B cell (primary cell): ENCODE data around the gene KRT14. TPM values are rescaled to one million over a fixed set of nuclear protein-coding genes. Genes with fewer than 3 reads are reported as not detected.
"Not testable (repeated sequence)": the region's sequence is repeated elsewhere in the genome, so short reads cannot be mapped to it uniquely, and the experiment has no call there.

Source experiments
- ATAC-seq: fragments of 200-7000 bp; cut with Tn5 transposase; one replicate; pipeline ENCODE4 v1.10.0; 2021; ENCODE audit warnings: low read depth, mild to moderate bottlenecking, moderate number of reproducible peaks, moderate library complexity
- CTCF ChIA-PET: fragments of 350-600 bp; sonication (Branson Sonifier 250); formaldehyde crosslinking; loops from one replicate; lab custom pipeline; 2021; ENCODE audit warnings: antibody characterized with exemption, inconsistent platforms; lab: Charles Lee
- POLR2A ChIA-PET: fragments of 350-600 bp; sonication (Branson Sonifier 250); formaldehyde crosslinking; loops from one replicate; lab custom pipeline; 2021; ENCODE audit warnings: antibody characterized with exemption; lab: Charles Lee
- DNase-seq: peaks from one replicate; pipeline ENCODE4 v3.0.0; 2013
- H2AFZ ChIP-seq: 2 replicates; pipeline ENCODE4 v1.6.1; 2012; ENCODE audit warnings: mild to moderate bottlenecking, low read depth, low read length; ENCODE audit not compliant: insufficient read depth, poor library complexity, severe bottlenecking
- H3K27ac ChIP-seq, 2 donors: 1 replicate in 1 of 2; 2 replicates in 1 of 2; pipeline ENCODE4 v1.5.1; 2012 to 2013; ENCODE audit warnings: low read length in 2 of 2, mild to moderate bottlenecking in 2 of 2, moderate library complexity in 1 of 2
- H3K27me3 ChIP-seq, 4 experiments: fragments of 200-600 bp in 1 of 4; sonication (generic) in 1 of 4; replicated peaks in 1 of 4; 1 replicate in 2 of 4; 2 replicates in 2 of 4; pipeline versions ENCODE4 v1.6.1 to v1.7.0; 2013 to 2016; ENCODE audit warnings: low read length in 3 of 4, mild to moderate bottlenecking in 2 of 4, mixed read lengths in 1 of 4, moderate library complexity in 1 of 4; ENCODE audit not compliant: insufficient read depth in 4 of 4, control insufficient read depth in 3 of 4; ENCODE audit errors: control extremely low read depth in 1 of 4
- H3K36me3 ChIP-seq, 2 experiments: replicated peaks in 1 of 2; 1 replicate in 1 of 2; 2 replicates in 1 of 2; pipeline versions ENCODE4 v1.6.1 to v1.7.1; 2013; ENCODE audit warnings: low read length in 1 of 2; ENCODE audit not compliant: insufficient read depth in 2 of 2, control insufficient read depth in 1 of 2; ENCODE audit errors: control extremely low read depth in 1 of 2, extremely low read depth in 1 of 2
- H3K4me1 ChIP-seq, 2 donors: fragments of 200-600 bp in 1 of 2; sonication (generic) in 1 of 2; 1 replicate in 1 of 2; 2 replicates in 1 of 2; pipeline versions ENCODE4 v1.5.1 to v1.6.1; 2013 to 2017; ENCODE audit warnings: low read length in 2 of 2; ENCODE audit not compliant: control insufficient read depth in 2 of 2, insufficient read depth in 2 of 2
- H3K4me2 ChIP-seq: replicated peaks from 2 replicates; pipeline ENCODE3; 2012; ENCODE audit warnings: mild to moderate bottlenecking, low read depth, low read length; ENCODE audit not compliant: poor library complexity, severe bottlenecking
- H3K4me3 ChIP-seq, 5 experiments: fragments of 200-600 bp in 1 of 5; sonication (generic) in 1 of 5; 1 replicate in 3 of 5; 2 replicates in 2 of 5; pipeline versions ENCODE4 v1.5.1 to v1.7.0; 2011 to 2016; ENCODE audit warnings: low read length in 4 of 5, mild to moderate bottlenecking in 4 of 5, low read depth in 2 of 5, control low read depth in 1 of 5, moderate library complexity in 1 of 5; ENCODE audit not compliant: insufficient read depth in 1 of 5; ENCODE audit errors: control extremely low read depth in 1 of 5, extremely low read depth in 1 of 5
- H3K79me2 ChIP-seq: fragments of 200-600 bp; sonication (generic); one replicate; pipeline ENCODE4 v1.6.0; 2016; ENCODE audit warnings: low read length; ENCODE audit not compliant: control insufficient read depth, insufficient read depth
- H3K9ac ChIP-seq: fragments of 200-600 bp; sonication (generic); 2 replicates; pipeline ENCODE4 v1.6.1; 2017; ENCODE audit warnings: mild to moderate bottlenecking, low read length, moderate library complexity
- H3K9me3 ChIP-seq, 3 donors: one replicate each; pipeline versions ENCODE4 v1.6.1 to v1.7.1; 2013; ENCODE audit warnings: low read length in 2 of 3; ENCODE audit not compliant: control insufficient read depth in 2 of 3, insufficient read depth in 1 of 3; ENCODE audit errors: control extremely low read depth in 1 of 3
- H4K20me1 ChIP-seq: 2 replicates; pipeline ENCODE4 v1.6.0; 2012; ENCODE audit warnings: mild to moderate bottlenecking, low read length; ENCODE audit not compliant: insufficient read depth, control insufficient read depth, poor library complexity, severe bottlenecking
- H3K27ac Mint-ChIP-seq: one replicate; pipeline ENCODE4 v1.8.0; 2021; ENCODE audit warnings: mixed read lengths
- H3K27me3 Mint-ChIP-seq: one replicate; pipeline ENCODE4 v1.8.0; 2021; ENCODE audit warnings: mixed read lengths
- H3K4me1 Mint-ChIP-seq: one replicate; pipeline ENCODE4 v1.8.0; 2021; ENCODE audit warnings: mixed read lengths
- H3K4me3 Mint-ChIP-seq: one replicate; pipeline ENCODE4 v1.8.0; 2021; ENCODE audit warnings: mixed read lengths
- H3K9me3 Mint-ChIP-seq: one replicate; pipeline ENCODE4 v1.8.0; 2022; ENCODE audit warnings: mixed read lengths; ENCODE audit not compliant: insufficient read depth
- EZH2 ChIP-seq: IDR thresholded peaks from 2 replicates; pipeline ENCODE4 v1.6.1; 2012; ENCODE audit warnings: borderline replicate concordance, low read depth, mild to moderate bottlenecking, moderate library complexity, low read length; ENCODE audit not compliant: insufficient read depth, poor library complexity, severe bottlenecking
- WGBS: methylation state at CpG from one replicate; pipeline ENCODE4 v1.1.5; 2013; ENCODE audit warnings: missing lambda C conversion rate; ENCODE audit not compliant: insufficient coverage; 5-methylcytosine and 5-hydroxymethylcytosine counted together
- intact Hi-C: fragments of 100-400 bp; cut with micrococcal nuclease; formaldehyde crosslinking; loops from one replicate; pipeline ENCODE4 v1.10.0; 2022
- polyA plus RNA-seq: library from polyadenylated mRNA; depleted of rRNA; stranded (reverse); fragments of >200 nt; gene quantifications from 2 replicates; pipeline ENCODE4 v1.2.3, GENCODE V29; 2012
- total RNA-seq, 2 donors: library from RNA; stranded (reverse); fragments of 120-200 nt in 1 of 2; gene quantifications; 1 replicate in 1 of 2; 2 replicates in 1 of 2; pipeline versions ENCODE4 v1.2.3 to v1.2.4, GENCODE V29; 2013 to 2022
- TF ChIP-seq, protein P1 (sequence below): fragments of 200-600 bp; IDR thresholded peaks from one replicate; pipeline ENCODE4 v1.8.0; 2022; ENCODE audit warnings: antibody characterized with exemption, mild to moderate bottlenecking

Gene KRT14
- total and polyA plus RNA-seq, 2 donors (not counting 1 experiment from before 2014, with no cell fraction given) = not detected

DNA sequence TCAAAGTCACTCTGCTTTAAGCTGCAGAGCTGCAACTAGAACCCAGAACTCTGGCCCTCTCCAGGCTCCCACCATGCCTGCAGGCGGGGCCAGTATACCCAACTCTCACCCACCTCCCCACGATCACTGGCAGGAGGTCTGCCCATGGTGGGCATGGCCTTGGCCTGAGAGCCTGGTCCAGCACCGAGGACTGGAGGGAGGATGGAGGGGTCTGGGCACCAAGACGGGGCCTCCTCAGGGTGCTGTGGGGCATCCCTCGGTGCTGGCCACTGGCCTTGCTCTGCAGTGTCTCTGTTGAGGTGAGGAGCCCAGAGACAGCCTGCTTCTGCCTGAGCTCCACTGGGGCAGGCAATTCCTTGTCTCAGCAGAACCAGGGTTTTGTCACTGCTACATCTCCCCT lies 27.4 kb upstream of the KRT14 start:
- no peak for TF ChIP-seq EZH2
- TF ChIP-seq, protein P1, sequence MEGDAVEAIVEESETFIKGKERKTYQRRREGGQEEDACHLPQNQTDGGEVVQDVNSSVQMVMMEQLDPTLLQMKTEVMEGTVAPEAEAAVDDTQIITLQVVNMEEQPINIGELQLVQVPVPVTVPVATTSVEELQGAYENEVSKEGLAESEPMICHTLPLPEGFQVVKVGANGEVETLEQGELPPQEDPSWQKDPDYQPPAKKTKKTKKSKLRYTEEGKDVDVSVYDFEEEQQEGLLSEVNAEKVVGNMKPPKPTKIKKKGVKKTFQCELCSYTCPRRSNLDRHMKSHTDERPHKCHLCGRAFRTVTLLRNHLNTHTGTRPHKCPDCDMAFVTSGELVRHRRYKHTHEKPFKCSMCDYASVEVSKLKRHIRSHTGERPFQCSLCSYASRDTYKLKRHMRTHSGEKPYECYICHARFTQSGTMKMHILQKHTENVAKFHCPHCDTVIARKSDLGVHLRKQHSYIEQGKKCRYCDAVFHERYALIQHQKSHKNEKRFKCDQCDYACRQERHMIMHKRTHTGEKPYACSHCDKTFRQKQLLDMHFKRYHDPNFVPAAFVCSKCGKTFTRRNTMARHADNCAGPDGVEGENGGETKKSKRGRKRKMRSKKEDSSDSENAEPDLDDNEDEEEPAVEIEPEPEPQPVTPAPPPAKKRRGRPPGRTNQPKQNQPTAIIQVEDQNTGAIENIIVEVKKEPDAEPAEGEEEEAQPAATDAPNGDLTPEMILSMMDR = no peak
- H3K79me2 ChIP-seq = no peaks in the 10 kb centered on the region
- ATAC-seq (no peak), DNase-seq (no peak)
- H3K4me1 ChIP-seq = no peaks in the 10 kb centered on the region
- Mint-ChIP-seq H3K4me3 (no peak overlapping the region), H3K27me3 (peaks cover 9% of the 10 kb centered on the region), H3K9me3 (no peaks in the 10 kb centered on the region), H3K4me1 (no peaks in the 10 kb centered on the region), H3K27ac (no peak overlapping the region)
- POLR2A ChIA-PET = no interaction called here
- no peak overlapping the region for H3K4me3 ChIP-seq
- H3K36me3 ChIP-seq = no peaks in the 10 kb centered on the region
- H3K9ac ChIP-seq = no peak overlapping the region
- WGBS = 88% methylated on average over 5 of the region's 5 CpGs
- H4K20me1 ChIP-seq = no peaks in the 10 kb centered on the region
- H3K4me2 ChIP-seq = no peak overlapping the region
- no peaks in the 10 kb centered on the region for H3K9me3 ChIP-seq
- no peaks in the 10 kb centered on the region for H3K27me3 ChIP-seq
- intact Hi-C loops = no loop called here
- CTCF ChIA-PET = no interaction called here
- H3K27ac ChIP-seq = no peak overlapping the region
- no peak overlapping the region for H2AFZ ChIP-seq

DNA sequence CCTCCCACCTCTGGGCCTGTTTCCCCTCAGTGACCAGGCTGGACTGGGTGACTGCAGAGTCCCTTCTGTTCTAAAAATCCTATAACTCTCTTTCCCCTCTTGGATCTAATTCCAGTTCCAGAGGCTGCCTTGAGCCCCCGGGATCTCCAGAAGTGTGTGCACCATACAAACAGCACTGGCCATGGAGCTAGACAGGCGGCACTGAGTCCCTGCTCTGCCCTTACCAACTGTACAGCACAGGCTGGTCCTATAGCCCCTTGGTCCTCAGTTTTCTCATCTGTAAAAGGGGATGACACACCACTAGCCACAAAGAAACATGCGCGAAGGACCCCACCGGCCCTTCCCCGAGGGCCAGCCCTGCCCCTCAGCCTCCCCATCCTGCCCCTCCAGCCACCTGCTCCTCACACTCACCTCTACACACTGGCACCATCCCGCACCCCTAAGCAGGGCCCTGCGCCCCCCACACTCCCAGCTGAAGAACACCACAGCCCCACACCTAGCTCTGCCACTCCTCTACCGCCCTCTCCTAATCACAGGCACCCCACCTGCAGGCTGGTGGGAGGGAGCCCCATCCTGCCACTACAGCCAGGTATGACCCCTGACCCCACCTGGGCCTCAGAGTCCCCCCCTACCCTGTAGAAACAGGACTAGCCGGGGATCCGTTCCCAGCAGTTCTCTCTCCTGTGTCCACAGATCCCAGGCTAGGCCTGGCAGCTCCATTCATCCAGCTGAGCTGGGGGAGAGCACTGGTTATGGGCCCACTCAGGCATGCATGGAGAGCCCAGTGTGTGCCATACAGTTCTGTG lies 26.8 kb upstream of the KRT14 start:
- intact Hi-C loops = no loop called here
- Histone ChIP-seq H3K27ac (no peak overlapping the region), H3K79me2 (no peaks in the 10 kb centered on the region), H3K9me3 (no peaks in the 10 kb centered on the region), H3K36me3 (no peaks in the 10 kb centered on the region), H2AFZ (no peak overlapping the region), H3K4me3 (no peak overlapping the region), H4K20me1 (no peaks in the 10 kb centered on the region), H3K4me2 (no peak overlapping the region), H3K4me1 (no peaks in the 10 kb centered on the region), H3K9ac (no peak overlapping the region), H3K27me3 (no peaks in the 10 kb centered on the region)
- ATAC-seq (no peak), DNase-seq (no peak)
- TF ChIP-seq EZH2 = no peak
- TF ChIP-seq, protein P1 = no peak
- no peaks in the 10 kb centered on the region for H3K4me1 Mint-ChIP-seq
- no peak overlapping the region for H3K4me3 Mint-ChIP-seq
- WGBS = 81% methylated on average over 11 of the region's 11 CpGs
- H3K27me3 Mint-ChIP-seq = peaks cover 13% of the 10 kb centered on the region
- POLR2A ChIA-PET = no interaction called here
- CTCF ChIA-PET = no interaction called here
- no peak overlapping the region for H3K27ac Mint-ChIP-seq
- no peaks in the 10 kb centered on the region for H3K9me3 Mint-ChIP-seq

DNA sequence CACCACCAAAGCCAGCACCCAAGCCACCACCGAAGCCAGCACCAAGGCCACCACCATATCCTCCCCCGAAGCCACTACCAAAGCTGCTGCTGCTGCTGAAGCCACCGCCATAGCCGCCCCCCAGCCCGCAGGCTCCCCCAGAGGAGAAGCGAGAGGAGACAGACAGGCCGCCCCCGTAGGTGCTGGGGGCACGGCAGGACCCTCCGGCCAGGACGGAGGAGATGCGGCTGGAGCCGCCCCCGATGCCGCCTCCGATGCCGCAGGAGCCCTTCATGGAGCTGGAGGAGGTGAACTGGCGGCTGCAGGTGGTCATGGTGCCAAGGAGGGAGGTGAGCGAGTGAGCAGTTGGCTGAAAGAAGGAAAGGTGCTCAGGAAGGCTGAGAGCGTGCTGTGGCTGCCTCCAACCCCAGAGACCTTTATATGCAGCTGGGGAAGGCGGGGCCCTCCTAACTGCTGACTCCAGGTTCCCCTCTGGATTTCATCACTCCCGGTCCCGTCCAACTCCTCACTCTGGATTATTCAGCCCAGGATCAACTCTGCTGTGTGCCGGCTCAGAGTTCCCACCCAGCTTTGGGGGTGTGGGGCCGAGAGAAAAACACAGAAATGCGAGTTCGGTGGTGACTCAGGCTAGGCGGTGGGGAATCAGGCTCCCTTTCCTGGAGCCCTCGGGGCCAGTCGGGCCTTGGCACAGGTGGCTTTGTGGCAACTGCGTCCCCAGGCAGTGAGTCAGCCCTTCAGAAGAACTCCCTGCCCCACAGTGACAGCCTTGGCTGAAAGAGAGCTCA lies 25.9 kb upstream of the KRT14 start, which contains the start of gene KRT16:
Gene KRT16 (minus strand): TSS at position 392 of the 785 bp plus-strand sequence. CDS start 79 bp downstream, at position 313.
- H3K79me2 ChIP-seq, H3K4me1 Mint-ChIP-seq, H3K9me3 Mint-ChIP-seq, H3K9me3 ChIP-seq, CTCF ChIA-PET, ATAC-seq, H3K36me3 ChIP-seq, H3K9ac ChIP-seq, H3K4me2 ChIP-seq, H3K4me1 ChIP-seq, H3K27ac Mint-ChIP-seq, DNase-seq, H2AFZ ChIP-seq, H3K27me3 ChIP-seq, H3K4me3 ChIP-seq, H3K4me3 Mint-ChIP-seq, POLR2A ChIA-PET, H4K20me1 ChIP-seq, H3K27ac ChIP-seq, intact Hi-C loops: not testable (repeated sequence)
- H3K27me3 Mint-ChIP-seq = peaks cover 13% of the 10 kb centered on the region
- WGBS = 86% methylated on average over 21 of the region's 31 CpGs
